ENCODE data around the gene AMOTL1.
A peak's percentile ranks its signal among the peaks of the same experiment; 100 is the strongest.
"Not testable (repeated sequence)": the region's sequence is repeated elsewhere in the genome, so short reads cannot be mapped to it uniquely, and the experiment has no call there.

The AMOTL1 gene

DNA sequence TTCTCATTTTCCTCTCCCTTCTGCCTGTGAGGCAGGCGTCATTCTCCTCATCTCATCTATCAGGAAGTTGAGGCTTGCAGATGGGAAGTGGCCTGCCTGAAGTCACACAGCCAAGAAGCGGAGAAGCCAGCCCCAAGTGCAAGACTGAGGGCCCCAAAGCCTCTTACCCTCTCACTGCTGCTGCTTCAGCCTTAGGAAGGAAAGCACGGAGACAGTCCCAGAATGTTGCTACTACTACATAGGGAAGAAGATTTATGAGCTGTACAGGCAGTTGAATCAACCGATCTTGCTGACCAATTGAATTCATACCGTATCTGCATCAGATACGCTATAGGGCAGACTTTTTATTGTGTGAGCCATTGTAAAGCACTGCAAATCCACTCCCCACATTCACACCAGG, 116.2 kb downstream of the AMOTL1 start:
- FAIRE-seq = no peak

DNA sequence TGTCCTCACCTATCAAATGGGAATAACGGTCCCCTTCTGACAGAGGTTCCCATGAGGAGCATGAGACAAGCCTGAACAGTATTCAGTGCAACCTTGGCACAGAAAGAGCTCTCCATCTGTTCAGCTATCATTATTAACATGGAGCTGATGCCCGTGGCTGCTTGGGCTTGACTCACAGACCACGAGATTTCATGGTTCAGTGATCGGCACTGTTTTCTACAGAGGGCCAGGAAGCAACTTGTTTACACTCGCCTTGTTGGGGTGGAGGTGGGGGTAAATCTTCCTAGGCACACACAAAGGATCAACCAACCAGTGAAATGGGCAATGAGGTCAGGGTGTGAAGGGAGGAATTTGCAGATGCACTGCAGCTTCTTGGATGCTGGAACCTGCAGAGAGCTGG, 117.0 kb downstream of the AMOTL1 start:
- no peak for FAIRE-seq

DNA sequence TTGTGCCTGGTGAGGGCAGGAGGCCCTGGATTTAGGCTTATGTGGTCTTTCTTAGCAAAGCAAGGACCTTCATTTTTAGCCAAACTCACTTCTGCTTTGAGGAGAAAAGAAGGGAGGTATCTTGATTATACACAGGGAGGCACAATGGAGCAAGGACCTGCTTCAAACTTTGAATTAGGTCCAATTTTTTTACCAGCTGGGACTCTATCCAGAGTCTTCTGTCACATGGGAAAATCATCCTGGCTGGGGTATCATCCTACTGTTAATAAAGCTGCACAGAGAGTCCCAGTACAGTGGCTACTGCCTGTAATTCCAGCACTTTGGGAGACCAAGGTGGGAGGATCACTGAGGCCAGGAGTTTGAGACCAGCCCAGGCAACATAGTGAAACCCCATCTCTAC, 117.4 kb downstream of the AMOTL1 start:
- FAIRE-seq = no peak

DNA sequence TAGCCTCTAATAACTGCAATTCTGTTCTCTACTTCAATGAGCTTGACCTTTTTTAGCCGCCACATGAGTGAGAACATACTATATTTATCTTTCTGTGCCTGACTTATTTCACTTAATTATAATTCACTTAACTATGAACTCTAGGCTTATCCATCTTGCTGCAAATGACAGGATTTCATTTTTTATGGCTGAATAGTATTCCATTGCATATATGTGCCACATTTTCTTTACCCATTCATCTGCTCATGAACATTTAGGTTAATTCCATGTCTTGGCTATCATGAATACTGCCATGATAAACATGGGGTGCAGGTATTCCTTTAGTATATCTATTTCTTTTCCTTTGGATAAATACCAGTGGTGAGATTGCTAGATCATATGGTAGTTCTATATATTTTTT, 120.0 kb downstream of the AMOTL1 start:
- no peak for FAIRE-seq

DNA sequence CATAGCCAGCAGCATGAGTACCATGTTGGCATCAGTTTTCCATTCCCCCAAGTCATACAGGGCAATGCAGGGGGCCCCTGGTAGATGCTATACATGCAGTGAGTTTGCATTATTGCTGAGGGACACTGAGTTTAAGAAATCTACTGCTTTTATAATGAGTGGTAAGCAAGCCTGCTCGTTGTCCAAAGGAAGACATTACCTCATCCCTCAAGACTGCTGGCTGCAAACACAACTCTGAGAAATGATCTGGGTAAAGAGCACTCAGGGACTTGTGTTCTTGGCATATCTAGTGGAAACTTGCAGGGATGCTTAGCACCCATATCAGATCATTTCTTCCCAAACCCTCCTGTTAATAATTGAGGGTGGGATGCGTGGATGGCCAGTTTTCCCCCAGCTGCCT, 127.3 kb downstream of the AMOTL1 start:
- no peak for FAIRE-seq

DNA sequence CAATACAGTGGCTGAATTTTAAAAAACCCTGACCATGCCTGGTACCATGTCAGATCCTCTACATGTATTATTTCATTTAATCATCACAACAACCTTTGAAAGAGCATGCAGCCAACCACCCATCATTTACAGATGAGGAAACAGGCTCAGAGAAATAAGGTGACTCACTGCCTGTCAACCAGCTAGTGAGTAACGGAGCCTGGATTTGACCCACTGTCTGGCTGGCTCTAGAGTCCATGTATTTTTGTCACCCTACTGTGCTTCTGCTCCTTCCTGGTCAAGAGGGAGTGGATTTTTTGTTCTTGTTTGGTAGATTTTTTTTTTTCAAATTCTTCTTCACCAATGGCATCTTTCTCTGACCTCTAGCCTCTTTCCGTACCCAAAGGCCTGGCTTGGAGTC, 127.8 kb downstream of the AMOTL1 start:
- FAIRE-seq = no peak

DNA sequence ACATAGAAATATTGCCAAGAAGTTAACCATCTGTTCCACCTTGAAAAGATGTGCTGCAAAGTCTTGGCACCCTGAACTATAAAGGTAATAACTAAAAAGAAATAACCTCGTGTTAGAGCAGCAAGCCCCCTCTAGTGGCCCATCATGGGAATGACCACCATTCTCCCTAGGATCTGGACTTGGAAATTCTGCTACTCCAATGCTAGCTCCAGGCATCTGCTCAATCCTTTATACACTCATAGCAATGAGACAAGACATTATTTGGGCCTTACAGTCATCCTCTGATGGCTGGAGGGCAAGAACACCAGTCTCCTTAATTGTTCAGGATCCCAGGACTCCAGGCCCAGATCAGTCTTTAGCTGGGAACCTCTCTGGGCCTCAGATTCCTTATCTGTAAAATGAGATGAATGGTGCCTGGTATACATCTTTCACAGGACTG, 129.2 kb downstream of the AMOTL1 start:
- peak; percentile 70 for FAIRE-seq

DNA sequence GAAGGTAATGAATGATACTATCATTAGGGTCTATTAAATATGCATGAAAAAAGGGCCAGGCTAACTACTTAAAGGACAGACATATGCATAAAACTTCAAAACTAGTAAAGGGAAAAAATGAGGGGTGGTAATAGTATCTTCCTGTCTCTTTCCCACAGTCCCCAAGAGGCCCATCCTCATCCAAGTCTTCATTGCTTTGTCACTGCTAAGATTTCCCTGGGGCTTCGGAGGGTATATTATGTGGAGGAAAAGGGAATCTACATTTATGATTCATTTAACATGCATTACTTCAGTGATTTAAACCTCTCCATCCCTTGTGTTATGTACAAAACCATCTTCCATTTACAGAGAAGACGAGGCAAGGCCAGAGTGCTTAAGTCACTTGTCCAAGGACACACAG, 139.1 kb downstream of the AMOTL1 start:
- no peak for FAIRE-seq

DNA sequence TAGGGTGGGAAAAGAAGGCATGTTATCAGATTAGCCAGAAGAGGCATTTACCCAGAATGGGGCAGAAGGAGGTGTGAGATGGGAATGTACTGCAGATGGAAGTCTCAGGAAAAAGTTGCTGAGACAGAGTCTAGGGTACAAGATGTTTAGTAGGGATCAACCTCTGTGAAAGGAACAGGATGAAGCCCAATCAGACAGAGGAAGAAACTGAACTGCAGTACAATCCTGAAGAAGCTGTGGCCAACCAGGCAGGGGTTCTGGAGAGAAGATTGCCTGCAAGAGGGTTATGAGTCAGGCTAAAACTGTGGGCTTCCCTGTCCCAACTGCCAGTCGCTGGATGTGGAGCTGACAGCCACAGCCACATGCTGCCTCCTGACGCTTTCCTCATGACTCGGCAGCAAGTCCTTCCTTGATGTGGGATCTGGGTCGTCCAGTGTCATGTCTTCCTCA, 141.2 kb downstream of the AMOTL1 start:
- FAIRE-seq = no peak

DNA sequence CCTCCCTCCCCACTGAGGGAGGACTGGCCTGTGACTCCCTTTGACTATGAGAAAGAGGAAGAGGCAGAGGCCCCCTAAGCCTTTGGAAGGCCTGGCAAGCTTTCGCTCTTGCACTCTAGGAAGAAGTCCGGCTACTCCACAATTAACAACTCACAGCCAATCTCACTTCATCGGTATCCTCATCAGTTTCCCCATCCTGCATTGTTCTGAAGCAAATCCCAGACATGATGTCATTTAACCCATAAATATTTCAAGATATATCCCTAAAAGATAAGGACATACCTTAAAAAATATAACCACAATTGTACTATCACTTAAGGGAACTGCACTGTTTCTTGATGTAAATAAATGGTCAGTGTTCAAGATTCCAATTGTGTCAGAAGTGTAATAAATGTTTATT, 142.1 kb downstream of the AMOTL1 start:
- no peak for FAIRE-seq

DNA sequence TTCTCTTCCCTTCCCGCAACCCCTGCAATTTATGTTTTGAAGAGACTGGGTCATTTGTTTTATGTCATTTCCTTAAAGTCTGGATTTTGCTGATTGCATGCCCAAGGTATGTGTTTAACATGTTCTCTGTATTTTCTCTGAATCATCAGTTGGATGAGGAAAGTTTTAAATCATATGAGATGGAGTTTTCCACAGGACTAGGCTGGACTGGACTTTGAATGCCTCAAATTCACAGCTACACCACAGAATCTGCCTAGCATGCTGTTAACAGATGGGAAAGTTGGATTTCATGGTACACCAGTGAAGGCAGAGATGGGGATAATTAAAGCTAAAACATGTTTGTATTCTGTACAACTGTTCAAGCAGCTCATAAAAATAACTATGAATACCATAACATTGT, 142.6 kb downstream of the AMOTL1 start:
- no peak for FAIRE-seq

DNA sequence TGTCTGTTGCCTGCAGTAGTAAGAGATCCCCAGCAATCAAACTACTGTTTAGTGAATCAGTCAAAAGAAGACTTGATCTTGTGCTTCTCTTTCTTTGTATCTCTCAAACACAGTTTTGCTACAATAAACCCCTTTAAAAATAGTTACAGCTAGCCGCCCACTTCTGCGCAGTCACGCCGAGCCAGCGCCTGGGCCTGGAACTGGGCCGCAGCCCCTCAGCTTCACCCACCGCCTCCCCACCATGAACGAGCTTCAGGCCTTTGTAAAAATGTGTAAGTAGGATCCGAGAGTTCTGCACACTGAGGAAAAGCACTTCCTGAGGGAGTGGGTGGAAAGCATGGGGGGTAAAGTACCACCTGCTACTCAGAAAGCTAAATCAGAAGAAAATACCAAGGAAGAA, 144.7 kb downstream of the AMOTL1 start:
- FAIRE-seq = no peak

DNA sequence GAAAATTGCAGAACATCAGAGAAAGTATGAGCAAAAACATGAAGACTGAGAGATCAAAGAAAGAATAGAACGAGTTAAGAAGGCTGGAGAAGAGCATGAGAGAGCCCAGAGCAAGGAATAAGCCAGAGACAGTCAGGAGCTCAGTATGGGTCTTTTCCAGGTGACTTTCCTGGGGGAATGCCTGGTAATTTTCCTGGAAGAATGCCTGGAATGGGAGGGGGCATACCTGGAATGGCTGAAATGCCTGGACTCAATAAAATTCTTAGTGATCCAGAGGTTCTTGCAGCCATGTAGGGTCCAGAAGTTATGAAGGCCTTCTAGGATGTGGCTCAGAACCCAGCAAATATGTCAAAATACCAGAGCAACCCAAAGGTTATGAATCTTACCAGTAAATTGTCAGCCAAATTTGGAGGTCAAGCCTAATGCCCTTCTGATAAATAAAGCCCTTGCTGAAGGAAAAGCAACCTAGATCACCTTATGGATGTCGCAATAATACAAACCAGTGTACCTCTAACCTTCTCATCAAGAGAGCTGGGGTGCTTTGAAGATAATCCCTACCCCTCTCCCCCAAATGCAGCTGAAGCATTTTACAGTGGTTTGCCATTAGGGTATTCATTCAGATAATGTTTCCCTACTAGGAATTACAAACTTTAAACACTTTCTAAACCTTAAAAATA, 145.7 kb downstream of the AMOTL1 start:
- not testable (repeated sequence) for FAIRE-seq

DNA sequence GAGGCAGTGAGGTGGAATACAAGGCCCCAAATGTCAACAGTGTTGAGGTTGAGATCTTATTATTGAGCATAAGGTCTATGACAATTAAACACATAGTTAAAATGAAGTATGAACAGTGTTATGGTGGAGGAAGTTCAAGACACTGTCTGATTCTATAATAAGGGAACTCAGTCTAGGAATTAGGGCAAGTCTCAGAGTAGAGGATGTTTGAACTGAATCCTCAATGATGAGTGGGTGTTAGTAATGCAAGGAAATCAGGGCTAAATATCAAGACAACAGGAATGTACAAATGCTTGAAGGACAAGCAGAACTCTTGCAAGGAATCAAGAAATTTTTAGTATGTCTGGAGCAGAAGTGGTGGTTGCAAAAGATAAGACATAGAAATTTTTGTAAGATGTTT, 152.2 kb downstream of the AMOTL1 start:
- no peak for FAIRE-seq

DNA sequence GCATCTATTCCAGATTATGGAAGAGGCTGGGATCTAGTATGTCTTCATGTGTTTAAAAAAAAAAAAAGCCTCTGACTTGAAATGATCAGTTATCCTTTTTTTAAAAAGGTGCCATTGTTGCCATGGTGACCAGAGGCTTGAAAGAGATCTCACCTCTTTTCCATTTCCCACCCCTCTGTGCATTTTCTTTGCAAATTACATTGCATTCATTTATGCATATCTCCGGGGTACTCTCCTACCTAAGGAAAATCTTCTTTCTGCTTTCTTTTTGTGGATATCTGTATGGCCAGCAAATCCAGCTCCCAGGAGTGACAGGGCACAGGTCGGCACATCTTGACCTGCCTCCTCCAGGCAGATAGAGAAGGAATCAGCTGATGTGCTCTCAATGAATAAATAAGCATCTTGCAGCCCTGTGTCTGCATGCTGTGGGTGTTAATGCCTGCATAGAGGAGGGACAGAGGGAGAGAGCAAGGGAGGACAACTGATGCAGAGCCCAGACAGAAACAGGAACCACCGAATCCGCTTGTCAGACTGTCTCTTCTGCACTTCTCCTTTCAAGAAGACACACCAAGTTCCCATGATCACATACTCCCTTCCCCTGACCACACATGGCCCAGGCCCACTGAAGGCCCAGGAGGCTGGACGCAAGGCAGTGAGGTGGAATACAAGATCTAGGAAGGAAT, 154.3 kb downstream of the AMOTL1 start:
- FAIRE-seq = no peak

DNA sequence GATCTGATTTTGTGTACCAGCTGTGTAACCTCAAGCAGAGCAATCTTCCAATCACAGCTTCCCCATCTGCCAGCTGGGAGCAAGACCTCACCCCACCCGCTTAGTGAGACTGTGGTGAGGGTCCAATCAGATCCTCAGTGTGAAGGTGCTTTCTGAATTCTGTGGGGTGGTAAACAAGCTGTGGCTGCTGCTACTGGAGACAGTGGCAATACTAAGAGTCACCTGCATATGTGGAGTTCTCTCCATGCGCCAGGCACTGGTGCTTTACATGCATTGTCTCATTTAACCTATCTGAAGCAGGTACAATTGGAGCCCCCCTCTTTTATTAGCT, 154.8 kb downstream of the AMOTL1 start:
- FAIRE-seq = no peak

DNA sequence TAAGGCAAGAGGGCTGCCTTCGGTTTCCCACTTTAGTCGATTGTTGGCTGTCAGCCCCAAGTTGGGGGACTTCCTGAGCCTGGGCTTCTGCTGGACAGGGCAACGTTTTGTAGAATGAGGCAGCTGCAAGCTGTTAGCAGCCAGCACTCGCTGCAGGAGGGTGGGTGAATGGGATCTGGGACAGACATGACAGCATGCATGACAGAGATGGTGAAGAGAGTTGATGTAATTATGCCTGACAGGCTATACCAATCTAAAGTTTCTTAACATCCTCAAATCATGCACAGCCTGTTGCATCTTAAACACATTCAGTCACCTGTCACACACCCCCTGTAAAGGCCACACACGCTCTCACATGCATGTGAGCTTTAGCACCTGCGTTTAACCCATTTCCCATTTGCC, 156.0 kb downstream of the AMOTL1 start:
- no peak for FAIRE-seq

DNA sequence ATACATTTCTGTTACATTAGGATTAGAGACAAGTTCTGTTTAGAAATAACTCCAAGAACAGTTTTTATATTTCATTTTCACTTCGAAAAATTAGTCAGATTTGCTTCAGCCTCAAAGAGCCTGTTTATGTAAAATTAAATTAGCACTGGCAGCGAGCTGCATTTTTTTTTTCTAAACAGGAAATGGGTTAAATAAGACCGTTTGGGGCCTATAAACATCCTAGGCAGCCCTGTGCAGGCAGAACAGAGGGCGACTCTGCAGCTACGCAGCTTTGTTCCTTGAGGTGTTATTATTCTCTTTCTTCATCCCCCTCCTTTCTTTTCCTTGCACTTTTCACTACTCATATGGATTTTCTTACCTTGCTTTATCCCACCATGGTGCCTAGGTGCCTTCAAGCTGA, 156.5 kb downstream of the AMOTL1 start:
- no peak for FAIRE-seq

DNA sequence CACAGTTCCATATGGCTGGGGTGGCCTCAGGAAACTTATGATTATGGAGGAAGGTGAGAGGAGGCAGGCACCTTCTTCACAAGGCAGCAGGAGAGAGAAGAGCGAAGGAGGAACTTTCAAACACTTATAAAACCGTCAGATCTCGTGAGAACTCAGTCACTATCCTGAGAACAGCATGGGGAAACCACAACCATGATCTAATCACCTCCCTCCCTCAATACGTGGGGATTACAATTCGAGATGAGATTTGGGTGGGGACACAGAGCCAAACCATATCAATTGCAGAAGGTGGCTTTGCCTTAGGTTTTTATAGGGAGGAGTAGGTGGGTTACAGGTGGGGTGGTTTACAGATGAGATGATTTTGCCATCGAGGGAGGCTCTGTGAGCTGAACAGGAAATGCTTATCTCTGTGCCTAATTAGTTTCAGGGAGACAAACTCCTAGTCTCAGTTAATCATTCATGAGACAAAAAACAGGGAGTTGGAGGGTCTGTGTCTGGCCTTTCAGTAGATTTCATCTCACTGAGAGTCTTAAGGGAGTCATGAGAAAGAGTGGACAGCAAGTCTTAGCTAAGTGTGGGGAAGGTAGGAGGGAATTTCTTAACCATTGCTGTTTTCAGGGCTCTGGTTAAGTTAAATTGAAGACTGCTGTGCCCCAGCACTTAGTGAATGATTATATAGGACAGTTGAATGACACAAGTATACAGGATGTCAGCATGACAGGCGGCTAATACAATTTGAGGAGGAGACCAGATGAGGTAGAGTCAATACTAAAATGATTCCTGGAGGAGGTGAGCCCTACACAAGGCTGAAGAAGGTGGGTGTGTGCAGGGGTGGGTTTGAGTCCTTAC, 157.5 kb downstream of the AMOTL1 start:
- no peak for FAIRE-seq

DNA sequence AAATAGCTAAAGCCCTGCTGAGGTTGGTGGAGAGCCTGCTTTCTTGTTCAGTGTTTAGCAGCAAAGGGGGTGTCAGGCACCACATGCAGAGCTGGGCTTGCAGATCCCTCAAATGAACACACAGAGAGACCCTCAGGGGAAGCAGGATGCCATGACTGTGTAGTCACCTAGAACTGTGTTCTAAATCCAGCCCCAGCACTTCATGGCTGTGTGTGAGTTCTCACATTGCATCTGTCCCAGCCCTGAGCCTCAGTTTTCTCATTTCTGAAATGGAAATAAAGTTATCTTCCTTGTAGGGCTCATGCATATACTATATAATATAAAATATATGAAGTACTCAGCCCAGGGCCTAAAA, 158.1 kb downstream of the AMOTL1 start:
- FAIRE-seq = no peak
